Measurements from ENCODE around the gene PCGF5.
"Not testable (repeated sequence)": the region's sequence is repeated elsewhere in the genome, so short reads cannot be mapped to it uniquely, and the experiment has no call there.

PCGF5 gene

DNA sequence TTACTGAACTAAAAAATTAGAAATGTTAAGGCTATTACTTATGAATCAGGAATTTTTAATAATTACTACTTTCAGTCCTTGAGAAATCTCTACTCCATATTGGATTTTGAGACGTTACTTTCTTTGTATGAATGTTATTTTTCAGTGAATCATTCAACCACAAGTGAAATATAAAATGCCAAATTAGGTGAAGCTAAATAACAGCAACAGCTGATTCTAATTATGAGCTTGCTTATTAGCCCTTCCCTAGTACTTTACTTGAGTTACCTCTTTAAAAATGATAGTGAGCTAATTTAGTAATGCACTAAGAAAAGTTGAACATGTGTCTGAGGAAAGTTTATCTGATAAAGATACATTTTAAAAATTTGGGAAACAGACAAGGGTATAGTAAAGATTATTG, 51.4 kb downstream of the PCGF5 start:
- H3K27me3 Mint-ChIP-seq: no peaks in the 10 kb centered on the region

DNA sequence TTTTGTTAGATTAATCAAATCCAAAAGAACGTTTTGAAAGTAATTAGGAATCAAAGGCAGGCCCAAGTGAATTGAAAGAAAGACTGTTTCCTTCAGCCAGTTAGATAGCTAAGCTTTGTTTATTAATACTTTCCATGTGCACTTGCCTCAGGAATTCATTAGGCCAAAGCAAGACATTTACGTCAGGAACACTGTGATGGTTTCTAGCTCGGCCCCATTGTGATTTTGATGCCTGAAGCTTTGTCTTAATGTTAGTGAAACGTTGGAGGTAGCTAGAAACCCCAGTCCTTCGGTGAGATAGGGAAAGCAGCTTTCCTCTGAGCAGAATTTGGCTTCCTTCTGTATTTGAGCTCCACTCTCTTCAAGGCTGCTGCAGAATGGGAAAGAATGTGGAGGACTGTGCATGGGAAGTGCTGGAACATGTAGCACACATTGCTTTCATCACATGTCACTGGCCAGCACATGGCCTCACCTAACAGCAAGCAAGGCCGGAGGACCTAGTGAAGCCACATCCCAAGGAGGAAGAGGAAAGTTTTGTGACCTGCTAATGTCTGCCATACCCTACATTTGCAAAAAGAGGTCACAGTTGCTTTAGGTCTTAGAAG, 64.1 kb downstream of the PCGF5 start:
- no peak overlapping the region for H3K27ac Mint-ChIP-seq
- peaks cover 0 to 3% of the 10 kb centered on the region in 2 donors for H3K36me3 Mint-ChIP-seq
- no peak overlapping the region for H3K4me3 Mint-ChIP-seq
- ATAC-seq (replicated peaks) (no peak), DNase-seq (no peak)
- H3K27me3 Mint-ChIP-seq: no peaks in the 10 kb centered on the region
- no peaks in the 10 kb centered on the region for H3K9me3 Mint-ChIP-seq
- peaks cover 0 to 2% of the 10 kb centered on the region in 2 donors for H3K4me1 Mint-ChIP-seq

More for the DNA sequence above, 51.4 kb downstream of the PCGF5 start:
- Mint-ChIP-seq H3K9me3 (no peaks in the 10 kb centered on the region), H3K4me1 (no peaks in the 10 kb centered on the region), H3K27ac (no peak overlapping the region), H3K4me3 (no peak overlapping the region), H3K36me3 (peaks cover 12 to 41% of the 10 kb centered on the region in 2 donors)
- no peak for DNase-seq
- ATAC-seq (replicated peaks): no peak

DNA sequence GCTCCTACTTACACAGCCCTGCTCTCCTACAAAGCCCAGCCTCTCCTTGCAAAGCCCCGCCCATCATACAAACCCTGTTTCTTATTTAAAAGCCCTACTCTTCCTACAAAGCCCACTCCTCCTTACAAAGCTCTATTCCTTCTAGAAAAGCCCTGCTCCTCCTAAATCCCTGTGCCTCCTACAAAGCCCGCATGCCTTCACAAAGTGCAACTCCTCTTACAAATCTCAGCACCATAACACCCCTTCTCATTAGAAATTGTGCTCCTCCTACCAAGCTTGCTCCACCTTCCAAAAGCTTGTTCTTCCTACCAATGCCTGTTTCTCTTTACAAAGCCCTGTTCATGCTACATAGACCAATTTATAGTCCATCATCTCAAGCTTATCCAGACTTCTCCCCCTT, 66.1 kb downstream of the PCGF5 start:
- no peak for DNase-seq
- Mint-ChIP-seq H3K36me3 (peaks cover 0 to 3% of the 10 kb centered on the region in 2 donors), H3K4me1 (peaks cover 0 to 2% of the 10 kb centered on the region in 2 donors), H3K27me3 (peaks cover 0 to 6% of the 10 kb centered on the region in 2 donors), H3K9me3 (no peaks in the 10 kb centered on the region), H3K4me3 (no peak overlapping the region), H3K27ac (no peak overlapping the region)
- ATAC-seq (replicated peaks): peak in 1 of 2 donors; percentile 14

- DNase-seq (no peak), ATAC-seq (replicated peaks) (peak; percentile 21 to 55)
- Mint-ChIP-seq H3K36me3 (peaks cover 0 to 3% of the 10 kb centered on the region in 2 donors), H3K4me3 (no peak overlapping the region), H3K27me3 (peaks cover 0 to 8% of the 10 kb centered on the region in 2 donors), H3K4me1 (peaks cover 0 to 2% of the 10 kb centered on the region in 2 donors), H3K9me3 (no peaks in the 10 kb centered on the region), H3K27ac (no peak overlapping the region)
These were observed 66.8 kb downstream of the PCGF5 start for GRCh38 chr10:91287276-91287675.

GRCh38 chr10:91287912-91288311, 67.4 kb downstream of the PCGF5 start:
- H3K36me3 Mint-ChIP-seq: peaks cover 0 to 3% of the 10 kb centered on the region in 2 donors
- peak overlapping the region; percentile 7 for H3K27ac Mint-ChIP-seq
- no peak for DNase-seq
- no peaks in the 10 kb centered on the region for H3K9me3 Mint-ChIP-seq
- ATAC-seq (replicated peaks): no peak
- peaks cover 0 to 2% of the 10 kb centered on the region in 2 donors for H3K4me1 Mint-ChIP-seq
- no peak overlapping the region for H3K4me3 Mint-ChIP-seq
- peaks cover 0 to 8% of the 10 kb centered on the region in 2 donors for H3K27me3 Mint-ChIP-seq

DNA sequence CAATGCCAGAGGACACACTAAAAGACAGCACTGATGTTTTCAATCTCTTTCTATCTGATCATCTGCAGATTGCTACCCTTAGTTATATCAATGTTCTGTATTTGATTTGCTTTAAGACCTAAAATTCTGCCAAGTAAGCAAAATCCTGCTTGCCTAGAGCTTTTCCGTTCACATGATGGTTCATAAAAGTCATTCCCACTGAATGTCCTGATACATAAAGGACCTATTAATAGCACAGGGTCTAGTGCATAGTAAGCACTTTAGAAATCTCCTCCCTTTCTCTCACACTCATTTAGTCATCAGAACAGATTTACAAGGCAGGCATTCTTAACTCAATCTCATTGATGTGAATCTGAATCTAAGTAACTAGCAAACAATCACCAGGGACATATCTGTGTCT, 68.8 kb downstream of the PCGF5 start:
- Mint-ChIP-seq H3K27me3 (peaks cover 0 to 12% of the 10 kb centered on the region in 2 donors), H3K27ac (no peak overlapping the region), H3K4me1 (peaks cover 0 to 2% of the 10 kb centered on the region in 2 donors), H3K9me3 (no peaks in the 10 kb centered on the region), H3K36me3 (peaks cover 0 to 3% of the 10 kb centered on the region in 2 donors), H3K4me3 (no peak overlapping the region)
- DNase-seq (no peak), ATAC-seq (replicated peaks) (no peak)

- H3K27ac Mint-ChIP-seq: no peak overlapping the region
- H3K4me3 Mint-ChIP-seq: no peak overlapping the region
- H3K4me1 Mint-ChIP-seq: peaks cover 0 to 2% of the 10 kb centered on the region in 2 donors
- ATAC-seq (replicated peaks) (no peak), DNase-seq (no peak)
- H3K27me3 Mint-ChIP-seq: peaks cover 0 to 12% of the 10 kb centered on the region in 2 donors
- no peaks in the 10 kb centered on the region for H3K9me3 Mint-ChIP-seq
- no peaks in the 10 kb centered on the region for H3K36me3 Mint-ChIP-seq
These were observed 70.1 kb downstream of the PCGF5 start for GRCh38 chr10:91290607-91291006.

- no peak overlapping the region for H3K27ac Mint-ChIP-seq
- no peak overlapping the region for H3K4me3 Mint-ChIP-seq
- no peaks in the 10 kb centered on the region for H3K9me3 Mint-ChIP-seq
- ATAC-seq (replicated peaks) (no peak), DNase-seq (no peak)
- H3K27me3 Mint-ChIP-seq: peaks cover 7 to 19% of the 10 kb centered on the region in 2 donors
- peaks cover 7 to 11% of the 10 kb centered on the region in 2 donors for H3K4me1 Mint-ChIP-seq
- H3K36me3 Mint-ChIP-seq: no peaks in the 10 kb centered on the region
These were observed 73.9 kb downstream of the PCGF5 start for GRCh38 chr10:91294134-91294906.

DNA sequence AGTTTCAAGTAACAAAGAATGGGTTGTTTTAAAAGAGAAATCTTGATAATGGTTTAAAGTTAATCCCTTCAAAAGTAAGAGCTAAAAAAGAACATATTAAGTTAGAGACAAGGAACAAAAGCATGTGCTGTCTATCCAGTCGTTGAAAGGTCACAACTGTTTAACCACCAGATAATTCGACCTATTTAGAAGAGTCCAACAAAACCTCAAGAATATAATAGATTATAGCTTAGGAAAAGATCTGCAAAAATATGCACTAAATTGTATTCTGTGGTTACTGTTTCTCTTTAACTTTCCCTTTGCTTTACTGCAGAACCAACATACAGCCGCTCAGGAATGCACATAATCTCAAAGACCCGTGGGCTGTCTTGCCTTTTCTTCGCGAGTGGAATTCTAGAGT, 74.9 kb downstream of the PCGF5 start:
- ATAC-seq (replicated peaks): no peak
- no peak overlapping the region for H3K4me3 Mint-ChIP-seq
- no peaks in the 10 kb centered on the region for H3K9me3 Mint-ChIP-seq
- H3K27me3 Mint-ChIP-seq: peaks cover 7 to 19% of the 10 kb centered on the region in 2 donors
- no peak overlapping the region for H3K27ac Mint-ChIP-seq
- peaks cover 7 to 11% of the 10 kb centered on the region in 2 donors for H3K4me1 Mint-ChIP-seq
- H3K36me3 Mint-ChIP-seq: no peaks in the 10 kb centered on the region
- no peak for DNase-seq

- ATAC-seq (replicated peaks) (no peak), DNase-seq (no peak)
- H3K27me3 Mint-ChIP-seq: peaks cover 7 to 14% of the 10 kb centered on the region in 2 donors
- H3K9me3 Mint-ChIP-seq: no peaks in the 10 kb centered on the region
- H3K4me3 Mint-ChIP-seq: no peak overlapping the region
- H3K27ac Mint-ChIP-seq: no peak overlapping the region
- H3K36me3 Mint-ChIP-seq: no peaks in the 10 kb centered on the region
- H3K4me1 Mint-ChIP-seq: peaks cover 7 to 11% of the 10 kb centered on the region in 2 donors
These were observed 76.0 kb downstream of the PCGF5 start for GRCh38 chr10:91296471-91296870.

- Mint-ChIP-seq H3K4me3 (peak overlapping the region; percentile 76 to 79), H3K4me1 (peaks cover 7 to 11% of the 10 kb centered on the region in 2 donors), H3K36me3 (no peaks in the 10 kb centered on the region), H3K27me3 (peaks cover 7 to 10% of the 10 kb centered on the region in 2 donors), H3K9me3 (no peaks in the 10 kb centered on the region), H3K27ac (peak overlapping the region; percentile 56)
- peak; percentile 94 to 97 for ATAC-seq (replicated peaks)
- peak; percentile 70 for DNase-seq
These were observed 77.9 kb downstream of the PCGF5 start for GRCh38 chr10:91298224-91298871.

- no peak overlapping the region for H3K27ac Mint-ChIP-seq
- H3K4me3 Mint-ChIP-seq: no peak overlapping the region
- no peak for DNase-seq
- ATAC-seq (replicated peaks): no peak
- H3K27me3 Mint-ChIP-seq: peaks cover 6 to 7% of the 10 kb centered on the region in 2 donors
- peaks cover 7 to 11% of the 10 kb centered on the region in 2 donors for H3K4me1 Mint-ChIP-seq
- no peaks in the 10 kb centered on the region for H3K36me3 Mint-ChIP-seq
- no peaks in the 10 kb centered on the region for H3K9me3 Mint-ChIP-seq
These were observed 79.6 kb downstream of the PCGF5 start for GRCh38 chr10:91299999-91300575.

DNA sequence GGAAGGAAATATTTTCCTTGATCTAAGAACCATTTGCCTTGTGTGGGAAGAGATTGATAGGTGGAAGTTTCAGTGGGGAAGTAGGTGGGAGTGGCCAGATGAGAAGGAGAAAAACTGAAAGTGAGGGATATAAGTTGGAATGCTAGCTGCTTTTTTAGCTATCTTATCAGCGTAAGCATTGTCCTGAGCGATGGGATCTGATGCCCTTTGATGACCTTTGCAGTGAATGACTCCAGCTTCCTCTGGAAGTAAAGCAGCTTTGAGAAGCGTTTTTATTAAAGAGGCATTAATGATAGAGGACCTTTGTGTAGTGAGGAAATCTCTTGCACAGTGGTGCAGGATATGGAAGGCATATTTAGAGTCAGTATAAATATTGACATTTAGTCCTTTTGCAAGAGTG, 82.5 kb downstream of the PCGF5 start:
- not testable (repeated sequence) for H3K9me3 Mint-ChIP-seq; ATAC-seq (replicated peaks); H3K4me1 Mint-ChIP-seq; H3K27ac Mint-ChIP-seq; H3K36me3 Mint-ChIP-seq; H3K4me3 Mint-ChIP-seq; DNase-seq; H3K27me3 Mint-ChIP-seq

GRCh38 chr10:91305979-91306378, 85.5 kb downstream of the PCGF5 start:
- DNase-seq; H3K4me1 Mint-ChIP-seq; H3K9me3 Mint-ChIP-seq; H3K27me3 Mint-ChIP-seq; H3K27ac Mint-ChIP-seq; H3K36me3 Mint-ChIP-seq; ATAC-seq (replicated peaks); H3K4me3 Mint-ChIP-seq: not testable (repeated sequence)

All from stimulated activated naive B cell treated with anti-CD40 and anti-IgM and Interleukin-4, amounts not matched to agents 10 μg/mL and 1 μg/mL and 100 μg/mL, for 72 hours (primary cell).